Activated naive CD4-positive, alpha-beta T cell treated with anti-CD3 and anti-CD28 coated beads, Interleukin-2, amount 50 U/mL, for 24 hours (primary cell): ENCODE data around the gene TRIM14.

ENCODE experiments used
- H3K27ac Mint-ChIP-seq: one replicate; pipeline ENCODE4 v1.8.0; 2021; ENCODE audit warnings: mild to moderate bottlenecking, mixed read lengths
- H3K27me3 Mint-ChIP-seq: one replicate; pipeline ENCODE4 v1.8.0; 2021; ENCODE audit warnings: mixed read lengths
- H3K36me3 Mint-ChIP-seq: one replicate; pipeline ENCODE4 v1.8.0; 2021; ENCODE audit warnings: mixed read lengths
- H3K4me1 Mint-ChIP-seq: one replicate; pipeline ENCODE4 v1.8.0; 2021; ENCODE audit warnings: mixed read lengths
- H3K4me3 Mint-ChIP-seq: one replicate; pipeline ENCODE4 v1.8.0; 2021; ENCODE audit warnings: mild to moderate bottlenecking, mixed read lengths
- H3K9me3 Mint-ChIP-seq: one replicate; pipeline ENCODE4 v1.8.0; 2021; ENCODE audit warnings: mixed read lengths

Gene TRIM14

DNA sequence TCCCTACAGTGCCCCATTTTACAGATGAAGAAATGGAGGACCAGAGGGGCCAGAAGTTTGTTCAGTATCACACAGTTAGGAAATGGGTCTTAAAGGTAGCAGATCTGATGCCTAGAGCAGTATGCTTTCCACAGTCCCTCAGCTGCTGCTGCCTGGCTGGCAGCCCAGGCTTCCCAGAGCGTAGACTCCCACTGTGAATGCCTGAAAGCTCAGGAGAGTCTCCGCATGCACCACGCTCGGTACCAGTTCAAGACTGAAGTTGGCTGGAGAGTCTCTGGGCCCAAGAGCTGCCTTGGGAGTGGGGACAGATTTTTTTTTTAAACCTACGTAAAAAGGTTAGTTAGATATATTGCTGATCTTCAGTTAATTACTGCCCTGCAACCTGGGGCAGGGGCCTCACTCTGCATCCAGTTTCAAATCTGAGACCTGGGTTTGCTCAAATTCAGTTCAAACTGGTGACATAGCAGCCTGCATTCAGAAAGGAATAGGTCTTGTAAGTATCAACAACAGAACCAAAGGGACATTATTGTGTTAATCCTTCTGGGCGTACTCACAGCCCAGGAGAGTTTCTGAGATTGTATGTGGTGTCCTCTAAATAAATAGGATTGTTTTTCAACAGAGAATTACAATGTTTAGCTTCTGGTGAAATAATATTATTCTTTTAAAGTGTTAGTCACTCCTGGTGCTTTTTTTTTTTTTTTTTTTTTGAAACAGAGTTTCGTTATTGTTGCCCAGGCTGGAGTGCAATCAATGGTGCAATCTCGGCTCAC lies 54.2 kb downstream of the TRIM14 start:
- H3K27me3 Mint-ChIP-seq = no peaks in the 10 kb centered on the region
- H3K4me3 Mint-ChIP-seq = no peak overlapping the region
- H3K36me3 Mint-ChIP-seq = peaks cover 11% of the 10 kb centered on the region
- H3K4me1 Mint-ChIP-seq = peaks cover 11% of the 10 kb centered on the region
- H3K9me3 Mint-ChIP-seq = no peaks in the 10 kb centered on the region
- no peak overlapping the region for H3K27ac Mint-ChIP-seq

DNA sequence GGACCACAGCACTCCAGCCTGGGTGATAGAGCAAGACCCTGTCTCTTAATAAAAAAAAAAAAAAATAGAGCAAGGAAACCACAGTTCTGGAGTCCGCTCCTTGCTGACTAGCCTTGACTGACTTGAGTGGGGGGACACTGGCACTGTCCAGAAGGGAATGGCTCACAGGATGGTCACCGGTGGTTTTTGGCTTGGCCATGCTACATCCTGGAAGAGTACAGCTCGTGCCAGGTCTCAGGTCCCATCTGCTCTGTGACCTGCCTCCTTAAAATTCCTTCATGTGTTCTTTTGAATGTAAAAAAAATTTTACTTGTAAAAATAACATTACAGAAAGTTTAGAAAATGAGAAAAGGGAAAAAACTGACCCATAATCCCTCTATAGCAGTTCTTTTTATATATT lies 56.9 kb downstream of the TRIM14 start:
- Mint-ChIP-seq H3K9me3 (no peaks in the 10 kb centered on the region), H3K27ac (no peak overlapping the region), H3K36me3 (peaks cover 12% of the 10 kb centered on the region), H3K4me3 (no peak overlapping the region), H3K4me1 (peaks cover 26% of the 10 kb centered on the region), H3K27me3 (no peaks in the 10 kb centered on the region)

DNA sequence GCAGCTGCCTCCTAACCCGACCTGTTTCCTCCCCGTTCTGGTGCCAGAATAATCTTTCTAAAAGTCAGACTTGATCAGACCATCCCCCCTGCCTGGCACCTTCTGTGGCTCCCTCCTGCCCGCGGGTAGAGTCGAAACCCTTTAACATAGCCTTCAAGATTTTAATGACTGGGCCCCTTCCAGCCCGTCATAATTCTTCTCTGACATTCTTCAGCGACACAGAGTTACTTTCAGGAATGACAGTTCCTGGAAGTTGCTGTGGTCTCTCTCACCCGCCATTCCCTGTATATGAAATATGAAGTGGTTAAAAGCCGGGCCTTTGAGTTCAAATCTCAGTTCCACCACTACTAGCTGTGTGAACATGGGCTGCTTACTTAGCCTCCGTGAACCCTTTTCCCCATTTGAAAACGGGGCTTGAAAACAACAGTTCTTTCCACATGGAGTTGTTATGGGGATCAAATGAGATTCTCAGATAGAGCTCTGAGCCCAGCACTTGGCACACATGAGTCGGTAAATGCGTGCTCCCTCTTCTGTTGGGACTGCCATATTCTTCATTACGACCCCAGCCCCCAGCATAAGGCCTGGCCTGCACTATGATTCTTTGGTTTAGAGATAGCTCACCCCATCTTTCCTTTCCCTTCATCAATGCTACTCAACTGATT lies 61.8 kb downstream of the TRIM14 start:
- H3K27ac Mint-ChIP-seq = peak overlapping the region; percentile 100
- peaks cover 26% of the 10 kb centered on the region for H3K4me1 Mint-ChIP-seq
- peaks cover 6% of the 10 kb centered on the region for H3K36me3 Mint-ChIP-seq
- no peaks in the 10 kb centered on the region for H3K27me3 Mint-ChIP-seq
- peak overlapping the region; percentile 100 for H3K4me3 Mint-ChIP-seq
- H3K9me3 Mint-ChIP-seq = no peaks in the 10 kb centered on the region

DNA sequence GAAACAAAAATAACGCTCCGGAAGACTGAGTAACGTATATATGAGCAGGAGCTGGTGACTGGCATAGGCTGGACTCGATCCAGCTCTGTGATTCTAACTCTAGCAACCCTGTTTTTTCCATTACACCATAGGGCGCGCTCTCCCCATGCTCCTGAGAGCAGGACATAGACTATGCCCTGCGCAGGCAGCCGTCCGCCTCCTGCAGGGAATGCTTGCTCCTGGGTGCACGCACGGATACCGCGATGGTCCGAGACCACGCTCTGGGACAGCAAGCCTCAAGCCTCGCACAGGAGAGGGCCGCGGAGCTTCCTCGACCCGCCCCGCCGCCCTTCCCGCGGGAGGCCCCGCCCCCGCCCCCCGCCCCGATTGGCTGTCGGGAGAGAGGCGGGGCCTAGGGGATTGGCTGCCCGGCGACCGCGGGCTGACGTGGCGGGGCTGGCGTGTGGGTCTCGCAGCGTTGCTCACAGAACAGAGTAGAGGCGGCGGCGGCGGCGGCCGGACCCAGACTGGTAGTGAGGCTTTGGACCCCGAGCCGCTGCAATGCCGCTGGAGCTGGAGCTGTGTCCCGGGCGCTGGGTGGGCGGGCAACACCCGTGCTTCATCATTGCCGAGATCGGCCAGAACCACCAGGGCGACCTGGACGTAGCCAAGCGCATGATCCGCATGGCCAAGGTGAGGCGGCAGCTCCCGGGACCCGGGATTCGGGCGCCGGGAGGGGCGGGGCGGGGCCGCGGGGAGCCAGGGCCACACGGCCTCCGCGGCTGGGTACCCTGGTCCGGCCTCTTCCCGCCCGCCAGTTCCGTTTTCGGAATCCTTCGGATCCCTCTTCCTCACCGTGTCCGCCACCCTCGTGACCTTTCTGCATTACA lies 62.5 kb downstream of the TRIM14 start, which contains the start of gene NANS:
Gene NANS, plus strand, starts transcription at position 464 of the 869 bp plus-strand sequence. Its CDS starts 77 bp downstream, at position 541.
- peaks cover 25% of the 10 kb centered on the region for H3K4me1 Mint-ChIP-seq
- no peaks in the 10 kb centered on the region for H3K27me3 Mint-ChIP-seq
- peak within 1 kb of the TSS; percentile 100 for H3K27ac Mint-ChIP-seq
- H3K9me3 Mint-ChIP-seq = no peaks in the 10 kb centered on the region
- H3K4me3 Mint-ChIP-seq = peak within 1 kb of the TSS; percentile 100
- H3K36me3 Mint-ChIP-seq = peaks cover 5% of the 10 kb centered on the region

DNA sequence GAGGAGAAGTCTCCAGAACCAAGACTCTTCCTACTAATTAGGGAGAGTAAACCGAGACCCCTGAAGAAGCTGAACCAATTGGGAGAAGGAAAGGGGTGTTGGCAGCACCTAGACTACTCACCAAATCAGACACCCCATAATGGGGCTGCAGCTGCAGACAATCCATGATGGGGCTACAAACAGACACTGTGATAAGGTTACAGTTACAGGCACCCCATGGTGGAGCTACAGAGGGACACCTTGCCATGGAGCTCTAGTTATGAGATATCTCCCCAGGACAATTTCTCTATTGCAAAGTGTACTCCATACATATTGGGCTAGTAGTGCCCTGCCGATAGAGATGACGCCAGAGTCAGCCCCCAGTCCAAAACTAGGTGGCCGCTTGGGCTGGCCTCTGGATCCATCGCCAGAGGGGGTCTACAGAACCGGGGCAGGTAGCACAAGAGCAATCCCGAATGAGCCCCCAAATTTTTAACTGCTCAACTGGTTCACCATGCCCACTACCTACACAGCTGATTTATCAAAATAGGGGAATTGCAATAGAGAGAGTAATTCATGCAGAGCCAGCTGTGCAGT lies 64.6 kb downstream of the TRIM14 start:
- H3K4me3 Mint-ChIP-seq = no peak overlapping the region
- H3K9me3 Mint-ChIP-seq = no peaks in the 10 kb centered on the region
- H3K27me3 Mint-ChIP-seq = no peaks in the 10 kb centered on the region
- peaks cover 32% of the 10 kb centered on the region for H3K4me1 Mint-ChIP-seq
- H3K36me3 Mint-ChIP-seq = peaks cover 3% of the 10 kb centered on the region
- H3K27ac Mint-ChIP-seq = no peak overlapping the region

DNA sequence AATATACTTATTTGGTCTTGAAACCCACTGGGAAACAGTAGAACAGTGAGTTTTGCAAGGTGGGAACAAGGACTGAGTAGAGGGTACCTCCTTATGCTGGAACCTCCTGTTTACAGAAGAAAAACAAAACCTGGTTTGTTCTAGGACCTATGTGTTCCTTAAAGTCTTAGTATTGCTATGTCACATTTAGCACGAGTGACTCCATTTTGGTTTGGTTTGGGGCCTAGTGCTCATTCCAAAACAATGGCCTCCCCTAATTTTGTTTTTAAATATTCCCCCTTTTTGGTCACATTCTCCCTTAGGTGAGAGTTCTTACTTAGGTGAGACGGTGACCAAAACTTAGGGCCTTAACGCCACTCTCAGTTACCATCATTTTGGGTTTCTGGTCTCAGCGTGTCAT lies 68.7 kb downstream of the TRIM14 start:
- no peak overlapping the region for H3K4me3 Mint-ChIP-seq
- peaks cover 4% of the 10 kb centered on the region for H3K36me3 Mint-ChIP-seq
- H3K9me3 Mint-ChIP-seq = no peaks in the 10 kb centered on the region
- no peak overlapping the region for H3K27ac Mint-ChIP-seq
- H3K27me3 Mint-ChIP-seq = no peaks in the 10 kb centered on the region
- H3K4me1 Mint-ChIP-seq = peaks cover 30% of the 10 kb centered on the region

DNA sequence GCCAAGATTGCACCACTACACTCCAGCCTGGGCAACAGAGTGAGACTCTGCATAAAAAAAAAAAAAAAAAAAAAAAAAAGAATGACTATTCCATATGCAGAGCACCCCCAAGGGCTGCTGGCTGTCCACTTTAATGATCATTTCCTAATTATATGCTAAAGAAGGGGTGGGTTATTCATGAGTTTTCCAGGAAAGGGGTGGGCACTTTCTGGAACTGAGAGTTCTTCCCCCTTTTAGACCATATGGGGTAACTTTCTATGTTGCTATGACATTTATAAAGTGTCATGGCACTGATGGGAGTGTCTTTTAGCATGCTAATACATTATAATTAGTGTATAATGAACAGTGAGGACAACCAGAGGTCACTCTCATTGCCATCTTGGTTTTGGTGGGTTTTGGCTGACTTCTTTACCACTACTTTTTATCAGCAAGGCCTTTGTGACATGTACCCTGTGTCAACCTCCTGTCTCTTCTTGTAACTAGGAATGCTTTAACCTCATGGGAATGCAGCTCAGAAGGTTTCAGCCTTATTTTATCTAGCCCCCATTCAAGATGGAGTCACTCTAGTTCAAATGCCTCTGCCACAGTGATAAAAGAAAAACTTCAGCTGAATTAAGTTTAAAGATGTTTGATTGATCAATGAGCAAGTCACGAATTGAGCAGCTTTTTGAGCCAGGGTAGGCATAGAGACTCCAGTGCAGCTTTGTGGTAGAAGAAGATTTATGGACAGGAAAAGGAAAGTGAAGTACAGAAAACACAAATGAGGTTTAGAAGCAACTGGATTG lies 69.5 kb downstream of the TRIM14 start:
- Mint-ChIP-seq H3K4me3 (no peak overlapping the region), H3K27ac (peak overlapping the region; percentile 27), H3K36me3 (peaks cover 6% of the 10 kb centered on the region), H3K9me3 (no peaks in the 10 kb centered on the region), H3K27me3 (no peaks in the 10 kb centered on the region), H3K4me1 (peaks cover 34% of the 10 kb centered on the region)

DNA sequence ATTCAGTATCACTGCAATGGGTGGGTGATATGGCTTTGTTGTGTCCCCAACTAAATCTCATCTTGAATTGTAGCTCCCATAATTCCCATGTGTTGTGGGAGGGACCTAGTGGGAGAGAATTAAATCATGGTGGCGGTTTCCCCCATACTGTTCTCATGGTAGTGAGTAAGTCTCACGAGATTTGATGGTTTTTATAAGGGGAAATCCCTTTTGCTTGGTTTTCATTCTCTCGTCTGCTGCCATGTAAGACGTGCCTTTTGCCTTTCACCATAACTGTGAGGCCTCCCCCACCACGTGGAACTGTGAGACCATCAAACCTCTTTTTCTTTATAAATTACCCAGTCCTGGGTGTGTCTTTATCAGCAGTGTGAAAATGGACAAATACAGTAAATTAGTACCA lies 72.0 kb downstream of the TRIM14 start:
- Mint-ChIP-seq H3K36me3 (peaks cover 6% of the 10 kb centered on the region), H3K27me3 (no peaks in the 10 kb centered on the region), H3K4me3 (peak overlapping the region; percentile 72), H3K4me1 (peaks cover 34% of the 10 kb centered on the region), H3K27ac (no peak overlapping the region), H3K9me3 (no peaks in the 10 kb centered on the region)

DNA sequence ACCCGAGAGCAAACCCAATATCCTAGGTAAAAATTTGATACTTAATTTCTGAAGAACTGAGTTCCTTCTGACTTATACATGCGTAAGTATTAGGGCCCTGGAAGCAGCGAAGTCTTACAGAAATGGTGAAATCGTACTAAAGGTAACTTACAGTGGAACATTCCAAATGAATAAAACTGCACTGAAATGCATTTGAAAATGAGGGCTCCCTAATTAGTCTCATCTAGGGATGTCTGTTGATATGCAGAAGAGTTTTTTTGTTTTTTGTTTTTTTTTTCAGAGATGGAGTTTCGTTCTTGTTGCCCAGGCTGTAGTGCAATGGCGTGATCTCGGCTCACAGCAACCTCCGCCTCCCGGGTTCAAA lies 72.9 kb downstream of the TRIM14 start:
- Mint-ChIP-seq H3K4me1 (peaks cover 34% of the 10 kb centered on the region), H3K4me3 (peak overlapping the region; percentile 93), H3K27me3 (no peaks in the 10 kb centered on the region), H3K9me3 (no peaks in the 10 kb centered on the region), H3K36me3 (peaks cover 6% of the 10 kb centered on the region), H3K27ac (no peak overlapping the region)

DNA sequence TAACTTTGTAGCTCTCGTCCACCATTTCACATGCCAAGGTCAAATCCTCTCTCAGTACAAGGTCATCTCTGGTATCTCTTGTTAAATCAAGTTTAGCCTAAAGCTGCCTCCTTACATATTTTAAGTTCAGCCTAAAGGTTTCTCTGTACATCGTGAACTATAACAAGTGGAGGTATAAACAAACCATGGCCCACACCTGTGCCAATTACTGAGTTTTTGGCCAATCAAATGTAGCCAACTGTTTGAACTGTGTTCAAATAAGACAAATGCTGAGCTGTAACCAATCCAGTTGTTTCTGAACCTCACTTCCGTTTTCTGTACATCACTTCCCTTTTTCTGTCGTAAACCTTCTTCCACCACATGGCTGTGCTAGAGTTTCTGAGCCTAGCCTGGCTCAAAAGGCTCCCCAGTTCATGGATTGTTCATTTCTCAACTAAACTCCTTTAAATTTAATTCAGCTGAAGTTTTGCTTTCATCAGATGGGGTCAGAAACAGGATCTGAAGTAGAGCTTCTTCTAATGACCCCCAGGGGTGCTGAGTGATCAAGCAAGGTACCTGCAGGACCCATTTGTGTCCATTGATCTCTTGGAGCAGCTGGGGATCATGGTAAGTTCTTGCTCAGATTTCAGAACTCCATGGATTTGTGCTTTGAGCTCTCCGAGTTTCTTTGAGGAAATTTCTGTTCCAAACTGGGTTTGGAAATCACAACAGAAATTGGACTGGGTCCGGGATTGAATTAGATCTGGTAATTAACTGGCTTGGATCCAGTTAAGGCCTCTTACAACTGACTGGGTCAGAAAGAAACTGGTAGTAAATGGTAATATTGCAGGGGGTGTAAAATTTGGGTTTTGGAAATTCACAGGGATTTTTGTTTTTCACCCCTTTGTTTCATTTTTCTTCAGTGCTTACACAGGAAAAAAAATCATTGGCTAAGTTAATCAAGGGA lies 73.5 kb downstream of the TRIM14 start:
- H3K27ac Mint-ChIP-seq = peak overlapping the region; percentile 94

DNA sequence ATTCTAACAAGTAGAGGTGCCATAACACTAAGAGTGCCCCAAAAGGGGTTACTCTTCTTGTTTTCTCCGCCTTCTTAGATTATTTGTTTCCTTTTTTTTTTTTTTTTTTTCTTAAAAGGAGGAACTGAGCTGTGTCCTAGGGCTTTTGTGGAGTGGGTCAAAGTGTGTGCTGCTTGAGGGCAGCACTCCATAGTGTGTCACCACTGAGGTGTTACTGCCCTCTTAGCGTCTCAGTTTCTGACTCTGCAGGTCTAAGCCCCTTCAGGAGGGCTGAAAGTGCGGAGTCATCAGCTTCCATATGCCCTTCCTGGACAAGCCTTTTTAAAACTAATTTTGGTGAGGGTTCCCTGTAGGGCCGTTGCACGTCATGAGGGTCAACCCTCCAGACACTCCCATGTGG lies 75.1 kb downstream of the TRIM14 start:
- Mint-ChIP-seq H3K27me3 (peaks cover 1% of the 10 kb centered on the region), H3K4me1 (peaks cover 25% of the 10 kb centered on the region), H3K9me3 (no peaks in the 10 kb centered on the region), H3K4me3 (no peak overlapping the region), H3K36me3 (peaks cover 6% of the 10 kb centered on the region), H3K27ac (no peak overlapping the region)

More for the DNA sequence above, 73.5 kb downstream of the TRIM14 start:
- Mint-ChIP-seq H3K4me1 (peaks cover 34% of the 10 kb centered on the region), H3K36me3 (peaks cover 6% of the 10 kb centered on the region), H3K9me3 (no peaks in the 10 kb centered on the region), H3K4me3 (peak overlapping the region; percentile 93), H3K27me3 (no peaks in the 10 kb centered on the region)

DNA sequence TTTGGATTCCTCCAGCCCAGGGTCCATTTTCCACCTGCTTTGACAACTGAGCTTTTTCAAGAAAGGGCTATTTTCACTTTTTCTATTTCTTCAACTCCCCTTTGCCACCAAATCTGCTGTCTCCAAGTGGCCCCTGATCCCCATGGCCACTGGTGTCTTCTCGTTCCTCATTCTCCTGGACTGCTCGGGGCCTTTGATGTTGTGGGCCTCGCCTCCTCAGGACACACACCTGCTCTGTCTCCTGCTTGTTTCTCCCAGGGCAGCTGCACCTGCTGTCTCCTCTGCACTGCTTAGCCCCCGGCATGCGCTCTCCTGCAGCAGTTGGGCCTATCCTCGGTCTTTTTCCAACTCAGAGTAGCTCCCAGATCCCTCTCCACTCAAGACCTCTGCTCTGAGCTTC lies 78.8 kb downstream of the TRIM14 start:
- Mint-ChIP-seq H3K27me3 (peaks cover 1% of the 10 kb centered on the region), H3K36me3 (peaks cover under 1% of the 10 kb centered on the region), H3K27ac (no peak overlapping the region), H3K4me1 (peaks cover 4% of the 10 kb centered on the region), H3K9me3 (no peaks in the 10 kb centered on the region), H3K4me3 (no peak overlapping the region)

DNA sequence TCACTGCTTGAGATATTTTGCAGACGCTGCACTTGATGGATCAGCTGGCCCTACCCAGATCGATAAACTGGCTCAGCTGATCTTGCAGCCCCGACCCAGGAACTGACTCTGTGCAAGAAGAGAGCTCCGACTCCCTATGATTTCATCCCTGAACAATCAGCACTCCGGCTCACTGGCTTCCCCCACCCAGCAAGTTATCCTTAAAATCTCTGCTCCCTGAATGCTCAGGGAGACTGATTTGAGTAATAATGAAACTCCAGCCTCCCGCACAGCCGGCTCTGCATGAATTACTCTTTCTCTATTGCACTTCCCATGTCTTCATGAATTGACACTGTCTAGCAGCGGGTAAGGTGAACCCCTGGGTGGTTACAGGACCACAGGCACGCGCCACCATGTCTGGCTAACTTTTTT lies 79.4 kb downstream of the TRIM14 start:
- Mint-ChIP-seq H3K36me3 (no peaks in the 10 kb centered on the region), H3K27me3 (peaks cover 1% of the 10 kb centered on the region), H3K9me3 (no peaks in the 10 kb centered on the region), H3K27ac (no peak overlapping the region), H3K4me3 (no peak overlapping the region), H3K4me1 (peaks cover 4% of the 10 kb centered on the region)

DNA sequence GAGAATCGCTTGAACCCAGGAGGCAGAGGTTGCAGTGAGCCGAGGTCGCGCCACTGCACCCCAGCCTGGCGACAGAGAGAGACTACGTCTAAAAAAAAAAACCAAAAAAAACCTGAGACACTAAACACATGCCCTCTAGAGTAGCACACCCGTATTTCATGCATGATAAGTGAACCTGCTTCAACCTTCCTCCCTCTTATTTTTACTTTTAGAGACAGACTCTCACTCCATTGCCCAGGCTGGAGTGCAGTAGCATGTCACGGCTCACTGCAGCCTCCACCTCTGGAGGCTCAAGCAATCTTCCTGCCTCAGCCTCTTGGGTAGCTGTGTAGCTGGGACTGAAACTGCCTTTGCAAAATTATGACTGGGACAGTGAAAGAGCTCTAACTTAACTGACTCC lies 80.1 kb downstream of the TRIM14 start:
- Mint-ChIP-seq H3K27me3 (peaks cover 1% of the 10 kb centered on the region), H3K27ac (no peak overlapping the region), H3K36me3 (no peaks in the 10 kb centered on the region), H3K4me3 (no peak overlapping the region), H3K4me1 (peaks cover 7% of the 10 kb centered on the region), H3K9me3 (no peaks in the 10 kb centered on the region)
